ENCODE data around the gene USP17L12.
"Not testable (repeated sequence)": the region's sequence is repeated elsewhere in the genome, so short reads cannot be mapped to it uniquely, and the experiment has no call there.

DNA sequence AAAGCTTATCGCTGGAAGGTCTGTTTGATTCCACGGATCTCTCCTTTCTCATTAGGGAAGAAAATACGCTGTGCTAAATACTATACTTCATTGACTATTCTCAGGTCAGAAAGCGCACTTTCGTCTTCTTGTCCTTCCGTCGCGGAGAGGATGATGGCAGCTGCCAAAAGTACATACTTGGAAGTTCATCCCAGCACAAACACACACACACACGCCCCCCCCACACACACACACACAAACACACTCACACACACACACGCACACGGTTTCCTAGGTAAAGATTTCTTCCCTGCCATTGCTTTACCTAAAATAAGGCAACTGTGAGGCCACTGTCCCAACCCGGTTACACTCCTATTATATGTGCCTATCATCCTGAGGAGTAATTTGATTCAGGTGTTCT, 18.5 kb downstream of the USP17L12 start:
- not testable (repeated sequence) for TF ChIP-seq EZH2 (IDR thresholded peaks at IDR 0.05; ENCODE audit: insufficient read depth, low read length)
- TF ChIP-seq, protein P1, sequence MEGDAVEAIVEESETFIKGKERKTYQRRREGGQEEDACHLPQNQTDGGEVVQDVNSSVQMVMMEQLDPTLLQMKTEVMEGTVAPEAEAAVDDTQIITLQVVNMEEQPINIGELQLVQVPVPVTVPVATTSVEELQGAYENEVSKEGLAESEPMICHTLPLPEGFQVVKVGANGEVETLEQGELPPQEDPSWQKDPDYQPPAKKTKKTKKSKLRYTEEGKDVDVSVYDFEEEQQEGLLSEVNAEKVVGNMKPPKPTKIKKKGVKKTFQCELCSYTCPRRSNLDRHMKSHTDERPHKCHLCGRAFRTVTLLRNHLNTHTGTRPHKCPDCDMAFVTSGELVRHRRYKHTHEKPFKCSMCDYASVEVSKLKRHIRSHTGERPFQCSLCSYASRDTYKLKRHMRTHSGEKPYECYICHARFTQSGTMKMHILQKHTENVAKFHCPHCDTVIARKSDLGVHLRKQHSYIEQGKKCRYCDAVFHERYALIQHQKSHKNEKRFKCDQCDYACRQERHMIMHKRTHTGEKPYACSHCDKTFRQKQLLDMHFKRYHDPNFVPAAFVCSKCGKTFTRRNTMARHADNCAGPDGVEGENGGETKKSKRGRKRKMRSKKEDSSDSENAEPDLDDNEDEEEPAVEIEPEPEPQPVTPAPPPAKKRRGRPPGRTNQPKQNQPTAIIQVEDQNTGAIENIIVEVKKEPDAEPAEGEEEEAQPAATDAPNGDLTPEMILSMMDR (IDR thresholded peaks at IDR 0.05; ENCODE audit: insufficient read depth, low read depth, low read length), result not testable (repeated sequence)
